Measurements from ENCODE around the gene NAV2.

- TF ChIP-seq CTCF (IDR thresholded peaks at IDR 0.05) (no peak), POLR2A (IDR thresholded peaks at IDR 0.05) (no peak), POLR2AphosphoS5 (IDR thresholded peaks at IDR 0.05) (no peak), EP300 (IDR thresholded peaks at IDR 0.05) (no peak)
Measured at GRCh38 chr11:20036626-20037335, 324.1 kb downstream of the NAV2 start.
